Stimulated activated naive CD8-positive, alpha-beta T cell treated with anti-CD3 and anti-CD28 coated beads, Interleukin-15, amount 100 ng/mL, for 72 hours (primary cell): ENCODE data around the gene ATXN10.

ENCODE experiments used
- ATAC-seq: fragments of 150-1000 bp; cut with Tn5 transposase; 2 replicates; pipeline ENCODE4 v1.10.0; 2021; ENCODE audit warnings: mild to moderate bottlenecking, moderate library complexity
- DNase-seq, 2 donors: peaks; one replicate each; pipeline ENCODE4 v3.0.0; 2021 to 2022
- H3K27ac Mint-ChIP-seq, 2 donors: one replicate each; pipeline ENCODE4 v1.8.0; 2022; ENCODE audit warnings: mild to moderate bottlenecking in 2 of 2, mixed read lengths in 2 of 2, moderate library complexity in 2 of 2
- H3K27me3 Mint-ChIP-seq: one replicate; pipeline ENCODE4 v1.8.0; 2022; ENCODE audit warnings: mixed read lengths
- H3K4me1 Mint-ChIP-seq: one replicate; pipeline ENCODE4 v1.8.0; 2022; ENCODE audit warnings: mild to moderate bottlenecking, mixed read lengths
- H3K4me3 Mint-ChIP-seq, 2 donors: one replicate each; pipeline ENCODE4 v1.8.0; 2022; ENCODE audit warnings: mild to moderate bottlenecking in 2 of 2, mixed read lengths in 2 of 2, moderate library complexity in 1 of 2
- H3K9me3 Mint-ChIP-seq, 2 donors: one replicate each; pipeline ENCODE4 v1.8.0; 2022; ENCODE audit warnings: mixed read lengths in 2 of 2

ATXN10 gene

GRCh38 chr22:45683680-45684079 lies 12.0 kb downstream of the ATXN10 start:
- Mint-ChIP-seq H3K9me3 (no peaks in the 10 kb centered on the region), H3K4me3 (no peak overlapping the region), H3K4me1 (peaks cover 27% of the 10 kb centered on the region), H3K27me3 (no peaks in the 10 kb centered on the region), H3K27ac (no peak overlapping the region)
- DNase-seq (no peak), ATAC-seq (no peak)

- Mint-ChIP-seq H3K9me3 (no peaks in the 10 kb centered on the region), H3K27ac (no peak overlapping the region), H3K4me3 (no peak overlapping the region), H3K27me3 (no peaks in the 10 kb centered on the region), H3K4me1 (peaks cover 28% of the 10 kb centered on the region)
- DNase-seq (no peak), ATAC-seq (no peak)
Observed at GRCh38 chr22:45684169-45684568, 12.5 kb downstream of the ATXN10 start.

GRCh38 chr22:45684752-45685574 lies 13.3 kb downstream of the ATXN10 start:
- ATAC-seq: no peak
- H3K27ac Mint-ChIP-seq: no peak overlapping the region
- no peak overlapping the region for H3K4me3 Mint-ChIP-seq
- no peaks in the 10 kb centered on the region for H3K9me3 Mint-ChIP-seq
- no peaks in the 10 kb centered on the region for H3K27me3 Mint-ChIP-seq
- DNase-seq: no peak
- peaks cover 31% of the 10 kb centered on the region for H3K4me1 Mint-ChIP-seq

- ATAC-seq (no peak), DNase-seq (no peak)
- no peaks in the 10 kb centered on the region for H3K9me3 Mint-ChIP-seq
- H3K27me3 Mint-ChIP-seq: no peaks in the 10 kb centered on the region
- no peak overlapping the region for H3K4me3 Mint-ChIP-seq
- H3K27ac Mint-ChIP-seq: no peak overlapping the region
- H3K4me1 Mint-ChIP-seq: peaks cover 41% of the 10 kb centered on the region
Observed at GRCh38 chr22:45686004-45686403, 14.4 kb downstream of the ATXN10 start.

GRCh38 chr22:45686836-45687235 lies 15.2 kb downstream of the ATXN10 start:
- Mint-ChIP-seq H3K27ac (no peak overlapping the region), H3K4me3 (no peak overlapping the region), H3K9me3 (no peaks in the 10 kb centered on the region), H3K27me3 (no peaks in the 10 kb centered on the region), H3K4me1 (peaks cover 41% of the 10 kb centered on the region)
- DNase-seq (no peak), ATAC-seq (no peak)

GRCh38 chr22:45688600-45689080 lies 17.0 kb downstream of the ATXN10 start:
- Mint-ChIP-seq H3K4me1 (peaks cover 41% of the 10 kb centered on the region), H3K27ac (peak overlapping the region in 1 of 2 donors; percentile 9), H3K27me3 (no peaks in the 10 kb centered on the region), H3K4me3 (no peak overlapping the region), H3K9me3 (no peaks in the 10 kb centered on the region)
- no peak for DNase-seq
- ATAC-seq: no peak

GRCh38 chr22:45689211-45689610 lies 17.6 kb downstream of the ATXN10 start:
- DNase-seq (no peak), ATAC-seq (no peak)
- Mint-ChIP-seq H3K27ac (peak overlapping the region in 1 of 2 donors; percentile 9), H3K4me1 (peaks cover 41% of the 10 kb centered on the region), H3K9me3 (no peaks in the 10 kb centered on the region), H3K27me3 (no peaks in the 10 kb centered on the region), H3K4me3 (no peak overlapping the region)

GRCh38 chr22:45690008-45690407 lies 18.4 kb downstream of the ATXN10 start:
- no peak for ATAC-seq
- peaks cover 41% of the 10 kb centered on the region for H3K4me1 Mint-ChIP-seq
- peak overlapping the region in 1 of 2 donors; percentile 51 for H3K27ac Mint-ChIP-seq
- H3K4me3 Mint-ChIP-seq: no peak overlapping the region
- no peak for DNase-seq
- no peaks in the 10 kb centered on the region for H3K9me3 Mint-ChIP-seq
- H3K27me3 Mint-ChIP-seq: no peaks in the 10 kb centered on the region

- Mint-ChIP-seq H3K27ac (no peak overlapping the region), H3K4me1 (peaks cover 30% of the 10 kb centered on the region), H3K27me3 (no peaks in the 10 kb centered on the region), H3K4me3 (no peak overlapping the region), H3K9me3 (no peaks in the 10 kb centered on the region)
- no peak for ATAC-seq
- no peak for DNase-seq
Observed at GRCh38 chr22:45692549-45692948, 20.9 kb downstream of the ATXN10 start.

GRCh38 chr22:45693835-45694234 lies 22.2 kb downstream of the ATXN10 start:
- ATAC-seq (no peak), DNase-seq (no peak)
- Mint-ChIP-seq H3K9me3 (no peaks in the 10 kb centered on the region), H3K4me3 (no peak overlapping the region), H3K27me3 (no peaks in the 10 kb centered on the region), H3K27ac (no peak overlapping the region), H3K4me1 (peaks cover 25% of the 10 kb centered on the region)

- H3K9me3 Mint-ChIP-seq: no peaks in the 10 kb centered on the region
- peak overlapping the region in 1 of 2 donors; percentile 49 for H3K27ac Mint-ChIP-seq
- ATAC-seq: no peak
- peaks cover 8% of the 10 kb centered on the region for H3K4me1 Mint-ChIP-seq
- no peak overlapping the region for H3K4me3 Mint-ChIP-seq
- no peaks in the 10 kb centered on the region for H3K27me3 Mint-ChIP-seq
- DNase-seq: no peak
Observed at GRCh38 chr22:45696227-45696626, 24.6 kb downstream of the ATXN10 start.

GRCh38 chr22:45698094-45698493 lies 26.5 kb downstream of the ATXN10 start:
- DNase-seq (no peak), ATAC-seq (no peak)
- Mint-ChIP-seq H3K27ac (peak overlapping the region; percentile 1 to 15), H3K27me3 (no peaks in the 10 kb centered on the region), H3K4me3 (no peak overlapping the region), H3K4me1 (peaks cover 8% of the 10 kb centered on the region), H3K9me3 (no peaks in the 10 kb centered on the region)

- Mint-ChIP-seq H3K27me3 (no peaks in the 10 kb centered on the region), H3K4me1 (peaks cover 6% of the 10 kb centered on the region), H3K27ac (no peak overlapping the region), H3K9me3 (no peaks in the 10 kb centered on the region), H3K4me3 (no peak overlapping the region)
- no peak for DNase-seq
- ATAC-seq: no peak
Observed at GRCh38 chr22:45702981-45703380, 31.3 kb downstream of the ATXN10 start.

- DNase-seq (no peak), ATAC-seq (no peak)
- Mint-ChIP-seq H3K27me3 (no peaks in the 10 kb centered on the region), H3K27ac (no peak overlapping the region), H3K4me1 (peaks cover 5% of the 10 kb centered on the region), H3K4me3 (no peak overlapping the region), H3K9me3 (no peaks in the 10 kb centered on the region)
Observed at GRCh38 chr22:45703758-45704157, 32.1 kb downstream of the ATXN10 start.

GRCh38 chr22:45704648-45705047 lies 33.0 kb downstream of the ATXN10 start:
- Mint-ChIP-seq H3K4me1 (peaks cover 14% of the 10 kb centered on the region), H3K4me3 (no peak overlapping the region), H3K9me3 (no peaks in the 10 kb centered on the region), H3K27ac (peak overlapping the region in 1 of 2 donors; percentile 42), H3K27me3 (no peaks in the 10 kb centered on the region)
- ATAC-seq: no peak
- no peak for DNase-seq

GRCh38 chr22:45707605-45708004 lies 36.0 kb downstream of the ATXN10 start:
- no peak for DNase-seq
- H3K4me3 Mint-ChIP-seq: no peak overlapping the region
- H3K27ac Mint-ChIP-seq: no peak overlapping the region
- no peaks in the 10 kb centered on the region for H3K27me3 Mint-ChIP-seq
- no peak for ATAC-seq
- peaks cover 19% of the 10 kb centered on the region for H3K4me1 Mint-ChIP-seq
- H3K9me3 Mint-ChIP-seq: no peaks in the 10 kb centered on the region

- Mint-ChIP-seq H3K9me3 (no peaks in the 10 kb centered on the region), H3K27me3 (no peaks in the 10 kb centered on the region), H3K4me3 (no peak overlapping the region), H3K4me1 (peaks cover 19% of the 10 kb centered on the region), H3K27ac (no peak overlapping the region)
- ATAC-seq (no peak), DNase-seq (no peak)
Observed at GRCh38 chr22:45708145-45708544, 36.5 kb downstream of the ATXN10 start.
